CD4-positive, alpha-beta T cell treated with Interleukin-15 for 4 hours (primary cell): ENCODE measurements around the gene RETN.

Experiments used
- DNase-seq: peaks from one replicate; pipeline ENCODE4 v3.0.0-alpha.2; 2020; ENCODE audit warnings: low spot score

The RETN gene

DNA sequence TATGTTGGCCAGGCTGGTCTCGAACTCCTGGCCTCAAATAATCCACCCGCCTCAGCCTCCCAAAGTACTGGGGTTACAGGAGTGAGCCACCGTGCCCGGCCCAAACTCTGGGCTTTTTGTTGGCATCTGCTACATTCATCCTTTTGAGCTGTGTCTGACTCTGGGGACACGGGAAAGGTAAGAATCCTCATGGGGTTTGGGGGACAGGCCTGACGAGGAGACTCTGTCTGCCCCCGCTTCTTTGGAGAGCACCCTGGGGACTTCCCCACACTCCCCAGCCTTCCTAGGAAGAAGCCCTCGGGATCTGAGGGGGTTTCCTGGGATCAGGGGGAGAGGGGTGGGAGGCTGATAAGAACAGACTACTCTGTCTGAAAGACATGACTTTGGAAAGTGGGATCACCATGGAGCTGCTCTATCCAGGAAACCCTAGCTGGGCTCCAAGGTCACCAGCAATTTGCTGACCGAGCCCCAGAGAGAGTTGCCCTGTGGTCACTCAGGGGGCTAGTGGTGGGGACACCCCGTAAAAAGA, 41.1 kb downstream of the RETN start:
- DNase-seq, result no peak

DNA sequence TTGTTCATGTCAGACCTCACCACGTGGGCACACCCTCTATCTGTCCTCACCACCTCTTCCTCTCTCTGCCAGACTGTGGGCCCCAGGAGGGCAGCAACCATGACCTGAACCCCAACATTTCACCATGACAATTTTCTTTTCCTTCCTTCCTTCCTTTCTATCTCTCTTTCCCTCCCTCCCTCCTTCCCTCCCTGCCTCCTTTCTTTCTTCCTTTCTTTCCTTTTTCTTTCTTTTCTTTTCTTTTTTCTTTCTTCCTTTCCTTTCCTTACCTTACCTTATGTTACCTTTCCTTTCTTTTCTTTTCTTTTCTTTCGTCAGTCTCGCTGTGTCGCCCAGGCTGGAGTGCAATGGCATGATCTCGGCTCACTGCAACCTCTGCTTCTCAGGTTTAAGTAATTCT, 41.8 kb downstream of the RETN start:
- no peak for DNase-seq

DNA sequence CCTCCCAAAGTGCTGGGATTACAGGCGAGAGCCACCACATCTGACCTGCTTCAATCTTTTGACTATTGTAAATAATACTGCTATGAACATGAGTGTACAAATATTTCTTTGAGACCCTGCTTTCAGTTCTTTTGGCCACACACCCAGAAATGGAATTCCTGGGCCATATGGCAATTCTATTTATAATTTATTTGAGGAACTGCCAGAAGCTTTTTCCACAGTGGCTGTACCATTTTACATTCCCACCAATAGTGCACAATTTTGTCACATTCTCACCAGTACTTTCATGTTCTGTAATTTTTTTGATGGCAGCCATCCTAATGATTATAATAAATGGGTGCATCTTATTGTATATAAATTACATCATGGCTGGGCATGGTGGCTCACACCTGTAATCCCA, 46.8 kb downstream of the RETN start:
- no peak for DNase-seq

DNA sequence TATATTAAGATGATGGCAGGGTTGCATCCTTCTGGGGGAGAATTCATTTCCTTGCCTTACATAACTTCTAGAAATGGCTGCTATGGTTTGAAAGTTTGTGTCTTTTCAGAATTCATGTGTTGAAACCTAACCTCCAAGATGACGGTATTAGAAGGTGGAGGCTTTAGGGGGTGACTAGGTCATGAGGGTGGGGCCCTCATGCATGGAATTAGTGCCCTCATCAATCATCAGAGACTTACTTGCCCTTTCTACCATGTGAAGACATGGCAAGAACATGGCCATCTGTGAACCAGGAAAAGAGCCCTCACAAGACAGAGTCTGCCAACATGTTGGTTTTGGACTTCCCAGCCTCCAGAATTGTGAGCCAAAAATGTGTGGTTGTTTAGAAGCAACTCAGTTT, 47.9 kb downstream of the RETN start:
- DNase-seq, result no peak

DNA sequence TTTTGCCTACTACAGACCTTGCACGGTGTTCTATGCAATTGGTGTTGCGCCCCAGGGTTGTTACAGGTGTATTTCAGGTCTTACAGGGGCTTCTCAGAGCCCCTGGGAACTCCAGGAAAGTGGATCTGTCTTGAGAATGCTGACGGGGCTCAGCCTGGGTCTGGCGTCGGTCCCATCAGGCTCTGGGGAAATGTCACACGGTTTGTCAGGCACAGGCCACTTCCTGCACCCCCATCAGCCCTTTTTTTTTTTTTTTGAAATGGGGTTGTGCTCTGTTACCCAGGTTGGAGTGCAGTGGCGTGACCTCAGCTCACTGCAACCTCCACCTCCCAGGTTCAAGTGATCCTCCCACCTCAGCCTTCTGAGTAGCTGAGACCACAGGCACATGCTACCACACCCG, 49.8 kb downstream of the RETN start:
- DNase-seq, result no peak
